ENCODE measurements around the gene ZNF836. TPM values are rescaled to one million over a fixed set of nuclear protein-coding genes. Genes with fewer than 3 reads are reported as not detected.

Gene ZNF836
- total and polyA plus RNA-seq, 2 donors (not counting 3 experiments of a cell fraction or from before 2014, with no cell fraction given) = 2.1 to 9.3 TPM

DNA sequence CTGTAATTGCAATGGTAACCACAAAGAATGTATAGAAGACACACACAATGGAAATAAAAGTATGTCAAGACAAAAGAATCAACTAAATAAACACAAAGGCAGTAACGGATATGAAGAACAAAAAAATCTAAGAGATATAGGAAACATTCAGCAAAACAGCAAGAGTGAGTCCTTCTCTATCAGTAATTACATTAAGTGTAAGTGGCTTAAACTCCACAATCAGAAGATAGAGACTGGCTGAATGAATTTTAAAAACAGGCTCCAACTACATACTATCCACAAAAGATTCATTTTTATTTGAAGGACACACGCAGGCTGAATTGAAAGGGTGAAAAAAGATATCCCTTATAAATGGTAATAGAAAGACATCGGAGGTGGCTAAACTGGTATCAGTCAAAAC lies 51.1 kb downstream of the ZNF836 start:
- CTCF ChIA-PET = no interaction called here
- TF ChIP-seq, protein P1, sequence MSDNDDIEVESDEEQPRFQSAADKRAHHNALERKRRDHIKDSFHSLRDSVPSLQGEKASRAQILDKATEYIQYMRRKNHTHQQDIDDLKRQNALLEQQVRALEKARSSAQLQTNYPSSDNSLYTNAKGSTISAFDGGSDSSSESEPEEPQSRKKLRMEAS (IDR thresholded peaks at IDR 0.05; ENCODE audit: insufficient read depth, insufficient read length) = no peak
- TF ChIP-seq JUN (IDR thresholded peaks at IDR 0.05; ENCODE audit: borderline replicate concordance, insufficient read depth, insufficient read length, low read depth) = no peak
- TF ChIP-seq, protein P2, sequence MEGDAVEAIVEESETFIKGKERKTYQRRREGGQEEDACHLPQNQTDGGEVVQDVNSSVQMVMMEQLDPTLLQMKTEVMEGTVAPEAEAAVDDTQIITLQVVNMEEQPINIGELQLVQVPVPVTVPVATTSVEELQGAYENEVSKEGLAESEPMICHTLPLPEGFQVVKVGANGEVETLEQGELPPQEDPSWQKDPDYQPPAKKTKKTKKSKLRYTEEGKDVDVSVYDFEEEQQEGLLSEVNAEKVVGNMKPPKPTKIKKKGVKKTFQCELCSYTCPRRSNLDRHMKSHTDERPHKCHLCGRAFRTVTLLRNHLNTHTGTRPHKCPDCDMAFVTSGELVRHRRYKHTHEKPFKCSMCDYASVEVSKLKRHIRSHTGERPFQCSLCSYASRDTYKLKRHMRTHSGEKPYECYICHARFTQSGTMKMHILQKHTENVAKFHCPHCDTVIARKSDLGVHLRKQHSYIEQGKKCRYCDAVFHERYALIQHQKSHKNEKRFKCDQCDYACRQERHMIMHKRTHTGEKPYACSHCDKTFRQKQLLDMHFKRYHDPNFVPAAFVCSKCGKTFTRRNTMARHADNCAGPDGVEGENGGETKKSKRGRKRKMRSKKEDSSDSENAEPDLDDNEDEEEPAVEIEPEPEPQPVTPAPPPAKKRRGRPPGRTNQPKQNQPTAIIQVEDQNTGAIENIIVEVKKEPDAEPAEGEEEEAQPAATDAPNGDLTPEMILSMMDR (IDR thresholded peaks at IDR 0.05; ENCODE audit: extremely low read depth in 1 of 2, insufficient read depth in 1 of 2, low read depth in 1 of 2, low read length in 2 of 2) = no peak
- TF ChIP-seq MYC (IDR thresholded peaks at IDR 0.05; ENCODE audit: low read depth, low read length) = no peak
- no peak for TF ChIP-seq EZH2 (IDR thresholded peaks at IDR 0.05; ENCODE audit: borderline replicate concordance, low read depth, low read length, severe bottlenecking)
- no peak for TF ChIP-seq POLR2AphosphoS5 (IDR thresholded peaks at IDR 0.05; ENCODE audit: insufficient read depth, low read depth, low read length)
- TF ChIP-seq FOS (IDR thresholded peaks at IDR 0.05; ENCODE audit: borderline replicate concordance, insufficient read depth, low read length) = no peak
- TF ChIP-seq POLR2A (IDR thresholded peaks at IDR 0.05; ENCODE audit: low read depth, low read length) = no peak
- TF ChIP-seq GATA2 (IDR thresholded peaks at IDR 0.05; ENCODE audit: insufficient read depth, insufficient read length, low read depth, low read length) = no peak
- H2AFZ ChIP-seq (ENCODE audit: low read depth, low read length) = no peak overlapping the region
- H3K4me1 ChIP-seq (ENCODE audit: control insufficient read depth, extremely low read depth, insufficient read depth, low read length) = no peaks in the 10 kb centered on the region
- DNase-seq (ENCODE audit: low read depth, low spot score) (no peak), FAIRE-seq (no peak)
- no peak overlapping the region for H3K9ac ChIP-seq (replicated peaks; ENCODE audit: extremely low read depth, insufficient read depth, low read length)
- H3K9me1 ChIP-seq (replicated peaks; ENCODE audit: control insufficient read depth, extremely low read depth, insufficient read depth, low read length) = no peaks in the 10 kb centered on the region
- no peaks in the 10 kb centered on the region for H3K27me3 ChIP-seq (ENCODE audit: control insufficient read depth in 2 of 2, insufficient read depth in 2 of 2, low read length in 2 of 2)
- no peak overlapping the region for H3K4me2 ChIP-seq (ENCODE audit: insufficient read depth, low read length)
- no peak overlapping the region for H3K27ac ChIP-seq (ENCODE audit: insufficient read depth, low read depth, low read length)
- intact Hi-C loops (cut with micrococcal nuclease) = no loop called here
- peaks cover 5 to 24% of the 10 kb centered on the region in 2 experiments for H3K36me3 ChIP-seq (ENCODE audit: control insufficient read depth in 2 of 2, extremely low read depth in 1 of 2, insufficient read depth in 2 of 2, low read length in 2 of 2)
- H3K9me3 ChIP-seq (replicated peaks; ENCODE audit: control insufficient read depth, insufficient read depth, low read length) = peaks cover 22% of the 10 kb centered on the region
- no peak overlapping the region for H3K4me3 ChIP-seq (replicated peaks in 1 of 3; ENCODE audit: insufficient read depth in 1 of 3, low read depth in 1 of 3, low read length in 3 of 3)
- dilution Hi-C loops (cut with MboI; ENCODE audit: extremely low pct_ligation_motif_present, low sequenced_read_pairs) = no loop called here
- POLR2A ChIA-PET = no interaction called here
- no peaks in the 10 kb centered on the region for H3K79me2 ChIP-seq (ENCODE audit: control insufficient read depth, insufficient read depth, low read length)
- no TSS peak for BruUV-seq (replicated peaks)
- H4K20me1 ChIP-seq (replicated peaks; ENCODE audit: control insufficient read depth, extremely low read depth, insufficient read depth, low read length) = no peaks in the 10 kb centered on the region

All from endothelial cell of umbilical vein (primary cell).